ENCODE data around the gene TMEM209. TPM values are rescaled to one million over a fixed set of nuclear protein-coding genes. Genes with fewer than 3 reads are reported as not detected.
"Not testable (repeated sequence)": the region's sequence is repeated elsewhere in the genome, so short reads cannot be mapped to it uniquely, and the experiment has no call there.

TMEM209 gene
- total RNA-seq, 1 experiment from 2014 or later: 45.8 TPM

GRCh38 chr7:130127821-130128317, 77.3 kb downstream of the TMEM209 start:
- H3K9me3 ChIP-seq (ENCODE audit: low read depth, low read length, poor library complexity, severe bottlenecking): no peaks in the 10 kb centered on the region
- no peak overlapping the region for H3K27ac ChIP-seq (ENCODE audit: low read depth, low read length, poor library complexity, severe bottlenecking)
- DNase-seq (ENCODE audit: low spot score): no peak
- POLR2A ChIA-PET (ENCODE audit: low non-redundant PET): no interaction called here
- H3K36me3 ChIP-seq (ENCODE audit: insufficient read depth, low read length, poor library complexity, severe bottlenecking): peaks cover 32% of the 10 kb centered on the region
- no TSS peak for BruUV-seq (replicated peaks)
- H3K4me3 ChIP-seq (ENCODE audit: low read depth, low read length, poor library complexity, severe bottlenecking): no peak overlapping the region
- intact Hi-C loops (cut with micrococcal nuclease; ENCODE audit: unreplicated experiment): no loop called here
- CTCF ChIA-PET: interaction anchor here (0.6 kb wide), 1 partner anchor 64 kb away, joined by 3 read pairs; no protein-coding TSS in a partner anchor
- no peaks in the 10 kb centered on the region for H3K27me3 ChIP-seq (replicated peaks; ENCODE audit: insufficient read depth, low read depth, low read length, poor library complexity)
- TF ChIP-seq EZH2 (IDR thresholded peaks at IDR 0.05; ENCODE audit: borderline replicate concordance, low read depth, low read length, poor library complexity, severe bottlenecking) (no peak), CTCF (conservative IDR thresholded peaks at IDR 0.05; ENCODE audit: low read depth, low read length) (no peak)
- peaks cover 13% of the 10 kb centered on the region for H3K4me1 ChIP-seq (ENCODE audit: insufficient read depth, low read length, poor library complexity, severe bottlenecking)

GRCh38 chr7:130127404-130127803, 77.8 kb downstream of the TMEM209 start:
- Histone ChIP-seq H3K4me3 (ENCODE audit: low read depth, low read length, poor library complexity, severe bottlenecking) (no peak overlapping the region), H3K27me3 (replicated peaks; ENCODE audit: insufficient read depth, low read depth, low read length, poor library complexity) (no peaks in the 10 kb centered on the region), H3K36me3 (ENCODE audit: insufficient read depth, low read length, poor library complexity, severe bottlenecking) (peaks cover 36% of the 10 kb centered on the region), H3K9me3 (ENCODE audit: low read depth, low read length, poor library complexity, severe bottlenecking) (no peaks in the 10 kb centered on the region), H3K4me1 (ENCODE audit: insufficient read depth, low read length, poor library complexity, severe bottlenecking) (peaks cover 13% of the 10 kb centered on the region), H3K27ac (ENCODE audit: low read depth, low read length, poor library complexity, severe bottlenecking) (no peak overlapping the region)
- no peak for DNase-seq (ENCODE audit: low spot score)
- intact Hi-C loops (cut with micrococcal nuclease; ENCODE audit: unreplicated experiment): no loop called here
- ChIA-PET POLR2A (ENCODE audit: low non-redundant PET) (no interaction called here), CTCF (interaction anchor here (0.6 kb wide), 1 partner anchor 64 kb away, joined by 3 read pairs; no protein-coding TSS in a partner anchor)
- no TSS peak for BruUV-seq (replicated peaks)
- TF ChIP-seq CTCF (conservative IDR thresholded peaks at IDR 0.05; ENCODE audit: low read depth, low read length) (no peak), EZH2 (IDR thresholded peaks at IDR 0.05; ENCODE audit: borderline replicate concordance, low read depth, low read length, poor library complexity, severe bottlenecking) (no peak)

- H3K27ac ChIP-seq (ENCODE audit: low read depth, low read length, poor library complexity, severe bottlenecking); BruUV-seq (replicated peaks); CTCF ChIA-PET; H3K9me3 ChIP-seq (ENCODE audit: low read depth, low read length, poor library complexity, severe bottlenecking); POLR2A ChIA-PET (ENCODE audit: low non-redundant PET); intact Hi-C loops (cut with micrococcal nuclease; ENCODE audit: unreplicated experiment); H3K27me3 ChIP-seq (replicated peaks; ENCODE audit: insufficient read depth, low read depth, low read length, poor library complexity); H3K4me3 ChIP-seq (ENCODE audit: low read depth, low read length, poor library complexity, severe bottlenecking); DNase-seq (ENCODE audit: low spot score): not testable (repeated sequence)
- Histone ChIP-seq H3K4me1 (ENCODE audit: insufficient read depth, low read length, poor library complexity, severe bottlenecking) (peaks cover 13% of the 10 kb centered on the region), H3K36me3 (ENCODE audit: insufficient read depth, low read length, poor library complexity, severe bottlenecking) (peaks cover 38% of the 10 kb centered on the region)
Observed at GRCh38 chr7:130126840-130127239, 78.4 kb downstream of the TMEM209 start.

GRCh38 chr7:130124711-130125110, 80.5 kb downstream of the TMEM209 start:
- CTCF ChIA-PET: no interaction called here
- no peak for TF ChIP-seq EZH2 (IDR thresholded peaks at IDR 0.05; ENCODE audit: borderline replicate concordance, low read depth, low read length, poor library complexity, severe bottlenecking)
- TF ChIP-seq CTCF (conservative IDR thresholded peaks at IDR 0.05; ENCODE audit: low read depth, low read length): no peak
- POLR2A ChIA-PET (ENCODE audit: low non-redundant PET): no interaction called here

More at GRCh38 chr7:130124711-130125110, 80.5 kb downstream of the TMEM209 start:
- no peak overlapping the region for H3K27ac ChIP-seq (ENCODE audit: low read depth, low read length, poor library complexity, severe bottlenecking)
- H3K4me1 ChIP-seq (ENCODE audit: insufficient read depth, low read length, poor library complexity, severe bottlenecking): peaks cover 13% of the 10 kb centered on the region
- H3K36me3 ChIP-seq (ENCODE audit: insufficient read depth, low read length, poor library complexity, severe bottlenecking): peaks cover 29% of the 10 kb centered on the region
- intact Hi-C loops (cut with micrococcal nuclease; ENCODE audit: unreplicated experiment): no loop called here
- no peak overlapping the region for H3K4me3 ChIP-seq (ENCODE audit: low read depth, low read length, poor library complexity, severe bottlenecking)
- DNase-seq (ENCODE audit: low spot score): no peak
- no peaks in the 10 kb centered on the region for H3K9me3 ChIP-seq (ENCODE audit: low read depth, low read length, poor library complexity, severe bottlenecking)
- no TSS peak for BruUV-seq (replicated peaks)
- no peaks in the 10 kb centered on the region for H3K27me3 ChIP-seq (replicated peaks; ENCODE audit: insufficient read depth, low read depth, low read length, poor library complexity)
